Prostate gland (tissue), 2 donors: ENCODE results near the gene FHOD1.

Experiments
- POLR2A ChIP-seq: fragments of 450-650 bp; IDR thresholded peaks from one replicate; pipeline ENCODE4 v1.6.1; 2016; ENCODE audit warnings: antibody characterized with exemption, mild to moderate bottlenecking
- POLR2AphosphoS5 ChIP-seq: sonication (generic); formaldehyde crosslinking; IDR thresholded peaks from one replicate; pipeline ENCODE4 v1.6.1; 2017; ENCODE audit warnings: antibody characterized with exemption
- TF ChIP-seq, protein P1 (sequence below), 4 experiments: fragments of 200-600 bp in 2 of 4; fragments of 450-650 bp in 2 of 4; sonication (generic) in 2 of 4; IDR thresholded peaks; 1 replicate in 3 of 4; 2 replicates in 1 of 4; pipeline ENCODE4 v1.5.1; 2016 to 2019; ENCODE audit warnings: antibody characterized with exemption in 4 of 4, mild to moderate bottlenecking in 2 of 4, moderate library complexity in 2 of 4

DNA sequence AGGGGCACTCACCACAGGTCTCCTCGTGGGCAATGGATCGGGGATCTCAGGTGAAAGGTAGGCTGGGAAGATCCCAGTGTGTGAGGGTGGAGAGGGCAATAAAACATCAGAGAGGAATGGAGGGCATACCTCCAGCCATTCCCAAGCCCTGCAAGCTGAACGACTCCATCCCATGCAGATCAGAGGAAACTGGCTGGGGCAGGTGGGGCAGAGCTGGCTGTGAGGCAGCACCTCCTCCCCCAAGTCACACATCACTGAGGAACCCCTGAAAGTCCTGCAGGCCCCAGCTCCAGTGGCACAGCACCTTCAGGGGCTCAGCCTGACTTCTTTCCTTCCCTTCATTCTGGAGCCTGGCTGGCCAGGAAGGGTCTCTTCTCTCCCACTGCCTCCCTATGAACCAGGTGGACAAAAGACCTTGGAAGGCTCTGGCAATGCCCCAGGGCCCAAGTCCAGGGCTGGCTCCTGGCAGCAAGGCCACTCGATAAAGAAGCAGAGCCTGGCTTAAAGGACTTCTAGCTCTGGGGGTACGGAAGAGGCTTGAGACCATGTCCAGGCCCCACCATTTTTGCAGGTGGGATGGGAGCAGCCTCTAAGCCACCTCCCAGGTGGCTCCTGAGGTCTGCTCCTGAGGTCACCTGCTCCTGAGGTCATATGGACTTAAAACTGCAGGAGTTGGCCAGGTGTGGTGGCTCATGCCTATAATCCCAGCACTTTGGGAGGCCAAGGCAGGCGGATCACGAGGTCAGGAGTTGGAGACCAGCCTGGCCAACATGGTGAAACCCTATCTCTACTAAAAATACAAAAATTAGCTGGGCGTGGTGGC is 33.9 kb downstream of the FHOD1 start:
- no peak for TF ChIP-seq POLR2A
- TF ChIP-seq, protein P1, sequence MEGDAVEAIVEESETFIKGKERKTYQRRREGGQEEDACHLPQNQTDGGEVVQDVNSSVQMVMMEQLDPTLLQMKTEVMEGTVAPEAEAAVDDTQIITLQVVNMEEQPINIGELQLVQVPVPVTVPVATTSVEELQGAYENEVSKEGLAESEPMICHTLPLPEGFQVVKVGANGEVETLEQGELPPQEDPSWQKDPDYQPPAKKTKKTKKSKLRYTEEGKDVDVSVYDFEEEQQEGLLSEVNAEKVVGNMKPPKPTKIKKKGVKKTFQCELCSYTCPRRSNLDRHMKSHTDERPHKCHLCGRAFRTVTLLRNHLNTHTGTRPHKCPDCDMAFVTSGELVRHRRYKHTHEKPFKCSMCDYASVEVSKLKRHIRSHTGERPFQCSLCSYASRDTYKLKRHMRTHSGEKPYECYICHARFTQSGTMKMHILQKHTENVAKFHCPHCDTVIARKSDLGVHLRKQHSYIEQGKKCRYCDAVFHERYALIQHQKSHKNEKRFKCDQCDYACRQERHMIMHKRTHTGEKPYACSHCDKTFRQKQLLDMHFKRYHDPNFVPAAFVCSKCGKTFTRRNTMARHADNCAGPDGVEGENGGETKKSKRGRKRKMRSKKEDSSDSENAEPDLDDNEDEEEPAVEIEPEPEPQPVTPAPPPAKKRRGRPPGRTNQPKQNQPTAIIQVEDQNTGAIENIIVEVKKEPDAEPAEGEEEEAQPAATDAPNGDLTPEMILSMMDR (IDR thresholded peaks at IDR 0.05): no peak
- TF ChIP-seq POLR2AphosphoS5: no peak
